Esophagus (tissue), 2 donors: ENCODE data around the gene LRBA. TPM values are rescaled to one million over a fixed set of nuclear protein-coding genes. Genes with fewer than 3 reads are reported as not detected.

Experiments
- H3K27ac ChIP-seq, 2 donors: one replicate each; pipeline ENCODE4 v1.5.1; 2013; ENCODE audit warnings: low read depth in 2 of 2, mild to moderate bottlenecking in 2 of 2, inconsistent platforms in 1 of 2, low read length in 1 of 2, moderate library complexity in 1 of 2
- H3K27me3 ChIP-seq, 2 donors: one replicate each; pipeline ENCODE4 v1.6.1; 2013; ENCODE audit warnings: low read length in 2 of 2, control low read depth in 1 of 2, mild to moderate bottlenecking in 1 of 2; ENCODE audit not compliant: insufficient read depth in 2 of 2, control insufficient read depth in 1 of 2
- H3K36me3 ChIP-seq, 2 donors: one replicate each; pipeline ENCODE4 v1.6.1; 2013; ENCODE audit warnings: low read length in 1 of 2; ENCODE audit not compliant: control insufficient read depth in 2 of 2, insufficient read depth in 2 of 2
- H3K4me1 ChIP-seq, 2 donors: one replicate each; pipeline ENCODE4 v1.6.1; 2013; ENCODE audit warnings: low read length in 1 of 2; ENCODE audit not compliant: control insufficient read depth in 2 of 2, insufficient read depth in 2 of 2
- H3K4me3 ChIP-seq, 2 donors: one replicate each; pipeline ENCODE4 v1.5.1; 2013; ENCODE audit warnings: low read length in 2 of 2, mild to moderate bottlenecking in 2 of 2, low read depth in 1 of 2, moderate library complexity in 1 of 2
- H3K9me3 ChIP-seq, 2 donors: one replicate each; pipeline ENCODE4 v1.6.1; 2013; ENCODE audit warnings: mild to moderate bottlenecking in 2 of 2, low read depth in 1 of 2, low read length in 1 of 2, moderate library complexity in 1 of 2; ENCODE audit not compliant: control insufficient read depth in 2 of 2, insufficient read depth in 1 of 2
- WGBS, 2 donors: extraction: QIAGEN DNeasy Blood & Tissue Kit; methylation state at CpG; one replicate each; pipeline ENCODE4 v1.1.7; 2013; 5-methylcytosine and 5-hydroxymethylcytosine counted together
- polyA plus RNA-seq, 2 donors: library from polyadenylated mRNA; stranded (reverse); fragments of 200-250 nt; gene quantifications; one replicate each; pipeline ENCODE4 v1.2.3, GENCODE V29; 2013
- donor health status: healthy with polysubstance abuse.
- donor health status: Bipolar disorder and iron deficiency.

Gene LRBA
- polyA plus RNA-seq, 2 donors: 13.1 to 24.7 TPM

DNA sequence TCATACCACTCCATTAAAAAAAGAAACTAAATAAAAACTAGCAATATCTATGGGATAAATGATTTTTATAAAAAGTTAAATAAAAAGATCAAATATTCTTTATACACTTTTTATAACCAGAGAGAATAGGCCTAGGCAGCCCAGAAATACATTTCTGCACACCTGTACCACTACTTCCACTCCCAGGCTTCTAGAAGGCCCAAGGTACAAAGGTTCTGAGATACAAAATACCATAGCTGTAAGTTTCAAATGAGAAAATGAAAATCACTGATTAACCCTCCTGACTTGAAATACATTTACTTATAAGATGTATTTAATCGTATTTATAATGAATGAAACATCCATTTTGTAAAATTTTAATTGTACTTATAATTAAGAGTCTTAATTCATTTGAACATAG lies 659.7 kb downstream of the LRBA start:
- no peak overlapping the region for H3K4me3 ChIP-seq
- no peaks in the 10 kb centered on the region for H3K9me3 ChIP-seq
- H3K36me3 ChIP-seq: no peaks in the 10 kb centered on the region
- WGBS, 2 donors: 68 to 97% methylated on average over 1 of the region's 1 CpG
- no peak overlapping the region for H3K27ac ChIP-seq
- H3K4me1 ChIP-seq: no peaks in the 10 kb centered on the region
- no peaks in the 10 kb centered on the region for H3K27me3 ChIP-seq

- no peaks in the 10 kb centered on the region for H3K36me3 ChIP-seq
- no peak overlapping the region for H3K27ac ChIP-seq
- H3K4me3 ChIP-seq: no peak overlapping the region
- 92 to 93% methylated on average over 4 of the region's 4 CpGs for WGBS, 2 donors
- H3K9me3 ChIP-seq: no peaks in the 10 kb centered on the region
- H3K27me3 ChIP-seq: no peaks in the 10 kb centered on the region
- H3K4me1 ChIP-seq: no peaks in the 10 kb centered on the region
Observed at GRCh38 chr4:150354214-150354796, 660.8 kb downstream of the LRBA start.

GRCh38 chr4:150348079-150348478 lies 667.0 kb downstream of the LRBA start:
- H3K9me3 ChIP-seq: no peaks in the 10 kb centered on the region
- 79 to 83% methylated on average over 2 of the region's 2 CpGs for WGBS, 2 donors
- H3K36me3 ChIP-seq: no peaks in the 10 kb centered on the region
- H3K4me3 ChIP-seq: no peak overlapping the region
- no peaks in the 10 kb centered on the region for H3K27me3 ChIP-seq
- no peaks in the 10 kb centered on the region for H3K4me1 ChIP-seq
- H3K27ac ChIP-seq: no peak overlapping the region

DNA sequence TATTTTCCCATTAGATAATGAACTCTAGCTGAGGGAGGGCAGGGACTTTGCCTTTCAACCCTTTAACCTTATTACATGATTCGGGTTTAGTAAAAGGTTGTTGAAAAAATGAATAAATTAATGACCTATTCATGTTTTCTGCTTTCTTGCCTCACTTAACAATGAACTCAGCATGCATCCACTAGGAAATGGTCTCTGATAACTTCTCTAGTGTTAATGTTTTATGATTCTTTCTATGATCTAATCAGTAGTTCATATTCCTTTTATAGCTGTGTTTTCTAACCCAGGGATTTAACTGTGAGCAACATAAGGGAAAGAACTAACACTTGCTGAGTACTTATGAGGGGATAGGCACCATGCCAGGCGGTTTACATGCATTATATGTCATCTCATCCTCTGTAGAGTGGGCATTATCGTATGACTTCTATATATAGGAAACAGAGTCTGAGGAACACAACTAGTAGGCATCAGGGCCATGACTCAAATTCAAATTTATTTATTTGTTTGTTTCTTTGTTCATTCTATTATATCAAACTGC lies 669.8 kb downstream of the LRBA start:
- H3K36me3 ChIP-seq: no peaks in the 10 kb centered on the region
- 93 to 95% methylated on average over 3 of the region's 3 CpGs for WGBS, 2 donors
- H3K4me1 ChIP-seq: no peaks in the 10 kb centered on the region
- H3K9me3 ChIP-seq: no peaks in the 10 kb centered on the region
- H3K4me3 ChIP-seq: no peak overlapping the region
- no peak overlapping the region for H3K27ac ChIP-seq
- no peaks in the 10 kb centered on the region for H3K27me3 ChIP-seq

DNA sequence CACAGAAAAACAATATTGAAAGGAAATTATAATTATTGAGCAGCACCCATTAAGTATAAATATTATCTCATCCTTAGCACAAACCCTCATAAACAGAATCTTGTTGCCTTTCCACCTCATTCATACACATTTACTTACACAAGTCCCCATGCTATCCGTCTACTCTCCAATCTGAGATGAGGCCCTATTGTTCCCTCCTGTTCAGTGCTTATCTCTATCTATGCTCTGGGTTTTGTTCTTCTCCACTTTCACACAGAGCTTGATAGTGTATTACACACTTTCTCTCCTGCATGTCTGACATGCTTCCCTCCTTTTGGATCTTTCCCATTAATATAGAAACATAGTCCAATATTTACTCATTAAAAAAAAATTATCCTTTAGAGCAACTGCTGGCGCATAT lies 671.3 kb downstream of the LRBA start:
- no peaks in the 10 kb centered on the region for H3K9me3 ChIP-seq
- WGBS, 2 donors: 92 to 95% methylated on average over 2 of the region's 2 CpGs
- no peaks in the 10 kb centered on the region for H3K36me3 ChIP-seq
- no peaks in the 10 kb centered on the region for H3K27me3 ChIP-seq
- no peaks in the 10 kb centered on the region for H3K4me1 ChIP-seq
- no peak overlapping the region for H3K4me3 ChIP-seq
- H3K27ac ChIP-seq: no peak overlapping the region

DNA sequence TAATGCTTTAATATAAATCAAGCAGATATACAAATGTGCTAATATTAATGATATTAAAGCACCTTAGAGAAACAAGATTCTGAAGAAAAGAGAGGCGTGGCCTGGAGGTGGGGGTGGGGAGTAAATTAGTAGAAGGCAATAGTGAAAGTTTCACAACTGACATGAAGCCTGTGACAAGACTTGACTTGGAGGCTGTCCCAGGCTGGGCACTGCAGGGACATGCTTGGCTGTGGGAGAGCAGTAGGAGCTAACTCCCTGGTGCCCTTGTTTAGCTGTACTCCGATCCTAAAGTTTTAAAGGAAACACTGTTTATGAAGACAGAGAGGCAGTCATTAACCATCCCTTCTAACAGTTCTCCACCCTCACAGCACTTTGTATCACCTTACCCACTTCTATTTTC lies 672.1 kb downstream of the LRBA start:
- 51 to 57% methylated on average over 2 of the region's 2 CpGs for WGBS, 2 donors
- Histone ChIP-seq H3K27me3 (no peaks in the 10 kb centered on the region), H3K27ac (no peak overlapping the region), H3K4me1 (no peaks in the 10 kb centered on the region), H3K36me3 (no peaks in the 10 kb centered on the region), H3K4me3 (no peak overlapping the region), H3K9me3 (no peaks in the 10 kb centered on the region)

GRCh38 chr4:150337734-150338133 lies 677.4 kb downstream of the LRBA start:
- Histone ChIP-seq H3K27me3 (no peaks in the 10 kb centered on the region), H3K4me3 (no peak overlapping the region), H3K27ac (no peak overlapping the region), H3K9me3 (no peaks in the 10 kb centered on the region), H3K4me1 (no peaks in the 10 kb centered on the region), H3K36me3 (no peaks in the 10 kb centered on the region)
- 64% methylated on average over 3 of the region's 3 CpGs for WGBS, 2 donors

DNA sequence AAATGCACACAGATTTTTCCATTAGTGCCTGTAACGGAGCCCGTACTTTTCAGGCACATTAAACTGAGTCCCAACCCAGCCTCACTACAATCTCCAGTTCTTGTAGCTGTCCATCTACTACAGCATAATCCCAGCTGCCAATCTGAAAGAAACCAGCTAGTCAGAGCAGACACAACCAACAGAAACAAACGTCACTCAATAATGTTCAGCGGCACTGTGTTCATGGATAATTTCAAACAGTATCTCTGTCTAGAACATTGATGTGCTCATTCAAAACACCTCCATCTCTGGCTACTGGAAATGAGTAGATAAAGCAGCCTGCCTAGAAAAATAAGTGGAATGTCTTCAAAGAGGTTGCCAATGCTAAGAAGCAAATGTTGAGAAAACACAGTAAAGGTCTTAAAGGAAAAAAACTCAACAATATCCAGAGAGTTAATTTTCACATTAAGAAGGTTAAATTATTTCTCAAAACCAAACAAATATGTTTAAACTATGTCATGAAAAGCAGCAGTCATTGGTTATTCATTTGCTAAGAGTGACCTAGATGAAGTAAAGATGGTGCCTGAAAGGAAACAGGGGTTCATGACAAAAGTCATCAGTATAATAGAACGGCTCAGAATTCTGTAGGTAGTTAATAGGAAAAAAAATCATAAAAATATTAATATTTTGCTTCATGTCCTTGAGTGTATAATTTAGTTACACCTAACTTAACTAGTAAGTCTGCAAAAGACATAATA lies 678.2 kb downstream of the LRBA start:
- Histone ChIP-seq H3K27me3 (no peaks in the 10 kb centered on the region), H3K36me3 (no peaks in the 10 kb centered on the region), H3K4me3 (no peak overlapping the region), H3K9me3 (no peaks in the 10 kb centered on the region), H3K4me1 (no peaks in the 10 kb centered on the region), H3K27ac (no peak overlapping the region)
- WGBS, 2 donors: 83 to 88% methylated on average over 5 of the region's 5 CpGs

- no peaks in the 10 kb centered on the region for H3K36me3 ChIP-seq
- H3K27me3 ChIP-seq: no peaks in the 10 kb centered on the region
- no peaks in the 10 kb centered on the region for H3K9me3 ChIP-seq
- no peaks in the 10 kb centered on the region for H3K4me1 ChIP-seq
- H3K27ac ChIP-seq: no peak overlapping the region
- H3K4me3 ChIP-seq: no peak overlapping the region
Observed at GRCh38 chr4:150332961-150333360, 682.1 kb downstream of the LRBA start.

DNA sequence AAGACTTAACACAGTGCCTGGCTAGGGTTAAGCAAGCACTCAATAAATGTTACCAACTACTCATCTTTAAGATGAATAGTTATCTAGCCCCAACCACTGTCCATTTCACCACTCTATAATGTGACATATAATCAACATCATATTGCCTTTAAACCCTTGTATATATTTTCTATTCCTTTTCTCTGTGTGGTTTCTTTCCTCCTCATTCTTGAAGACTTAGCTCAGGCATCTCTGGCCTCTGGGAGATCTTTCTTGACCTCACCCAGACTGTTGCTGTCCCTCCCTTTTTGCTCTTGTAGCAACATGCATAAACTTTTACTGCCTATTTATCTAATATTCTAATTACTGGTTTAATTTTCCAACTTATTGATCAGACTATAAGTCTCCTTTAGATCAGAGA lies 683.0 kb downstream of the LRBA start:
- no peak overlapping the region for H3K27ac ChIP-seq
- no peaks in the 10 kb centered on the region for H3K4me1 ChIP-seq
- H3K4me3 ChIP-seq: no peak overlapping the region
- no peaks in the 10 kb centered on the region for H3K9me3 ChIP-seq
- H3K27me3 ChIP-seq: no peaks in the 10 kb centered on the region
- no peaks in the 10 kb centered on the region for H3K36me3 ChIP-seq
